Measurements from ENCODE around the gene IGF2BP3. TPM values are rescaled to one million over a fixed set of nuclear protein-coding genes. Genes with fewer than 3 reads are reported as not detected.

IGF2BP3 gene
- total RNA-seq, 3 donors from 2014 or later (not counting 1 experiment from before 2014, with no cell fraction given), result 1.4 to 2.9 TPM; not detected in 1

- 100% methylated on average over 1 of the region's 1 CpG for WGBS (ENCODE audit: insufficient coverage)
- Mint-ChIP-seq H3K27me3 (ENCODE audit: low read depth in 2 of 2) (peaks cover 6 to 8% of the 10 kb centered on the region in 2 donors), H3K4me1 (no peaks in the 10 kb centered on the region), H3K9me3 (no peaks in the 10 kb centered on the region), H3K36me3 (no peaks in the 10 kb centered on the region), H3K27ac (no peak overlapping the region), H3K4me3 (no peak overlapping the region)
- TF ChIP-seq CTCF (IDR thresholded peaks at IDR 0.05), result no peak
- ATAC-seq, result no peak
- H3K9me3 ChIP-seq (ENCODE audit: control insufficient read depth, insufficient read depth, low read length), result no peaks in the 10 kb centered on the region
- intact Hi-C loops (cut with micrococcal nuclease), result no loop called here
- no peak overlapping the region for H3K27ac ChIP-seq (ENCODE audit: low read length)
- no peak for DNase-seq
- H3K27me3 ChIP-seq (ENCODE audit: control insufficient read depth, insufficient read depth, low read length), result no peaks in the 10 kb centered on the region
- H3K4me1 ChIP-seq (ENCODE audit: control insufficient read depth, insufficient read depth, low read length), result no peaks in the 10 kb centered on the region
- H3K36me3 ChIP-seq (ENCODE audit: control insufficient read depth, insufficient read depth, low read length), result no peaks in the 10 kb centered on the region
- H3K4me3 ChIP-seq (ENCODE audit: low read length), result no peak overlapping the region
These were observed 91.3 kb downstream of the IGF2BP3 start for GRCh38 chr7:23378996-23379395.

- Histone ChIP-seq H3K4me3 (ENCODE audit: low read length) (no peak overlapping the region), H3K4me1 (ENCODE audit: control insufficient read depth, insufficient read depth, low read length) (no peaks in the 10 kb centered on the region), H3K27ac (ENCODE audit: low read length) (no peak overlapping the region), H3K36me3 (ENCODE audit: control insufficient read depth, insufficient read depth, low read length) (no peaks in the 10 kb centered on the region), H3K27me3 (ENCODE audit: control insufficient read depth, insufficient read depth, low read length) (no peaks in the 10 kb centered on the region), H3K9me3 (ENCODE audit: control insufficient read depth, insufficient read depth, low read length) (no peaks in the 10 kb centered on the region)
- H3K4me1 Mint-ChIP-seq, result no peaks in the 10 kb centered on the region
- DNase-seq (no peak), ATAC-seq (no peak)
- WGBS (ENCODE audit: insufficient coverage), result 76% methylated on average over 3 of the region's 3 CpGs
- TF ChIP-seq CTCF (IDR thresholded peaks at IDR 0.05), result no peak
- H3K27ac Mint-ChIP-seq, result no peak overlapping the region
- intact Hi-C loops (cut with micrococcal nuclease), result no loop called here
- no peaks in the 10 kb centered on the region for H3K9me3 Mint-ChIP-seq
- peaks cover 13 to 17% of the 10 kb centered on the region in 2 donors for H3K27me3 Mint-ChIP-seq (ENCODE audit: low read depth in 2 of 2)
- H3K36me3 Mint-ChIP-seq, result no peaks in the 10 kb centered on the region
- H3K4me3 Mint-ChIP-seq, result no peak overlapping the region
These were observed 93.2 kb downstream of the IGF2BP3 start for GRCh38 chr7:23377134-23377533.

GRCh38 chr7:23373151-23374004 is 96.9 kb downstream of the IGF2BP3 start:
- intact Hi-C loops (cut with micrococcal nuclease), result no loop called here
- no peak overlapping the region for H3K27ac ChIP-seq (ENCODE audit: low read length)

More at GRCh38 chr7:23373151-23374004, 96.9 kb downstream of the IGF2BP3 start:
- TF ChIP-seq CTCF (IDR thresholded peaks at IDR 0.05), result no peak
- Mint-ChIP-seq H3K27me3 (ENCODE audit: low read depth in 2 of 2) (peaks cover 19 to 23% of the 10 kb centered on the region in 2 donors), H3K9me3 (no peaks in the 10 kb centered on the region), H3K4me1 (peaks cover under 1 to 2% of the 10 kb centered on the region in 2 donors), H3K27ac (no peak overlapping the region), H3K36me3 (no peaks in the 10 kb centered on the region), H3K4me3 (no peak overlapping the region)
- Histone ChIP-seq H3K27me3 (ENCODE audit: control insufficient read depth, insufficient read depth, low read length) (no peaks in the 10 kb centered on the region), H3K4me1 (ENCODE audit: control insufficient read depth, insufficient read depth, low read length) (peaks cover 4% of the 10 kb centered on the region), H3K9me3 (ENCODE audit: control insufficient read depth, insufficient read depth, low read length) (no peaks in the 10 kb centered on the region), H3K36me3 (ENCODE audit: control insufficient read depth, insufficient read depth, low read length) (no peaks in the 10 kb centered on the region), H3K4me3 (ENCODE audit: low read length) (no peak overlapping the region)
- WGBS (ENCODE audit: insufficient coverage), result 34% methylated on average over 3 of the region's 6 CpGs
- peak in 1 of 3 donors; percentile 41 for ATAC-seq
- peak in 1 of 2 donors; percentile 68 for DNase-seq
